ENCODE data around the gene TET2. TPM values are rescaled to one million over a fixed set of nuclear protein-coding genes. Genes with fewer than 3 reads are reported as not detected.

The TET2 gene
- total and polyA plus RNA-seq, 5 donors = 3.3 to 24.0 (median 21.7) TPM

DNA sequence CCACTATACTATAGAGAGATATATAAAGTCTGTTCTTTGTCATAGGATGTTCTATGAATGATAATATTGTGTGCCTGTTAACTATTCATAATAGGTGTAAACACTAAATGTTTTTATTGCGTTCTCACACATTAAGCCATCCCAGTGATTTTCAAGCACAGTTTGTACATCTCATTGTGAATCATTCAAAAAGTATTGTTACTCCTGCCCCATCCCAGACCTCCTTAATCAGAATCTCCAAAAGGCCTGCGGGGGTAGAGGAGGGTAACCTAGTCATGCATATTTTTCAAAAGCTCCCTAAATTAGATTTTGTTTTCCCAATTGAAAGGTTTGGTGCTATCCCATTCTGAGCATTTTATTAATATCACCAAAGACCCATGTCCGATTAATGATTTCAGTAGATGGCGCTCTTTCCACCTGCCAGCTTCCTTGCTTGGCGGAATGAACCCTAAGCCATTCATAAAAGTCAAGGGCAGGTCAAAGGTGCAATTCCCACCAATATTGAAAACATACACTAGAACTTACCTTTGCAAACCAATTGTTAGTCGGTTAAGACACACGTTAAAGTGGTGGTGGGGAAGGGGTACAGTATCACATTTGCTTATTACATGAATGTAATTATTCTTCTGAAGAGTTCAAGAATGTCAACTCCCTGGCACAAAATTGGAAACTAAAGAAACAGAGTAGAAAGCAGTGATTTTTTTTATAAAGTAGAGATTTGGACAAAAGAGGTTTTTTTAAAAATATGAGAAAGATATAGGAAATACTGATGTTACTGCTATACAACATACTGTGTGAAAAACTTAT, 5.8 kb upstream of the TET2 start:
- intact Hi-C loops (cut with DNase I) = loop anchor here in 3 of 4 donors (2.0 to 10.0 kb wide), 5 partner anchors 54 to 574 kb away; partner anchors contain the start of gene PPA2 (in 1 of the 3)
- peak; percentile 57 to 71 for ATAC-seq
- 22% methylated on average over 7 of the region's 7 CpGs for WGBS
- Histone ChIP-seq H3K27ac (ENCODE audit: low read length) (no peak overlapping the region), H3K4me1 (ENCODE audit: control insufficient read depth, insufficient read depth, low read length) (peaks cover under 1% of the 10 kb centered on the region), H3K4me3 (ENCODE audit: low read length) (no peak overlapping the region), H3K27me3 (ENCODE audit: control insufficient read depth, insufficient read depth) (no peaks in the 10 kb centered on the region), H3K9me3 (ENCODE audit: control insufficient read depth, low read length) (no peaks in the 10 kb centered on the region)
- no peak for DNase-seq

DNA sequence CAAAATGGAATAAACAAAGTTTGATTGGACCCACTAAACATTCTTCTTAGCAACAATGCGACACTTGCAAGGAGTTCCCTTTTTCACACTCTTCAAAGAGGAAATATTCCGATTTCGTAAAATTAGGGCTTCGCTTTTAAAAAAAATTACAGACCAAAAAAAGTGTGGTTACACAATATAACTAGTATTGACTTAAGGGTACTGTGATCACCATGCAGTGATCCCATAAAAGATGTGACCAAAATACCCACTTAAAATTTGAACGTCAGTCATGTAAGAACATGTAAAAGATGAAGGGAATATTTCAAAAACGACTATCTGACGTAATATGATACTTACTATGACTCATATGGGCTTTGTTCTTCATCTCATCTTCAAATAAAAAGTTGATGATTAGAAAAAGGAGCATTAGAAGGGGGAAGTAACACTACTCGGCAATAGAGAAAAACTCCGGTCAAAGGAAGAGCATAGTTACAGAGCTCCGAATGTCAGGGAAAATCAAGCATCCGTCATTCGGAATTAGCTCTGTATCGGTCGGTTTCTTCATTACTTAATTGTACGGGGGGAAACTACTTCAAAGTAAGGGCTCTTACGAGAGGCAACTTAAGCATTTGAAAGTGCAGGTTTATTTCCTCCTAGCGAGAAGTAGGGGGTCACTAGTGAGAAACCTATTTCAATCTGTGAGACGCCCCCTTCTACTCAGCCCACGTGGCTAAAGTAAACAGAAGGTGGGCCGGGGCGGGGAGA, 1.3 kb upstream of the TET2 start:
- H3K9me3 ChIP-seq (ENCODE audit: control insufficient read depth, low read length) = no peaks in the 10 kb centered on the region
- H3K27ac ChIP-seq (ENCODE audit: low read length) = peak overlapping the region; percentile 13
- H3K27me3 ChIP-seq (ENCODE audit: control insufficient read depth, insufficient read depth) = no peaks in the 10 kb centered on the region
- no peak for DNase-seq
- no peaks in the 10 kb centered on the region for H3K4me1 ChIP-seq (ENCODE audit: control insufficient read depth, insufficient read depth, low read length)
- H3K4me3 ChIP-seq (ENCODE audit: low read length) = peak overlapping the region; percentile 99
- intact Hi-C loops (cut with DNase I) = loop anchor here in 3 of 4 donors (5.0 to 10.0 kb wide), 5 partner anchors 49 to 569 kb away; partner anchors contain the start of gene PPA2 (in 2 of the 3)
- peak in 1 of 2 donors; percentile 2 for ATAC-seq
- WGBS = 29% methylated on average over 21 of the region's 21 CpGs

GRCh38 chr4:105145903-105146275, 787 bp upstream of the TET2 start:
- peak; percentile 15 to 37 for ATAC-seq
- Histone ChIP-seq H3K4me3 (ENCODE audit: low read length) (peak overlapping the region; percentile 99), H3K27ac (ENCODE audit: low read length) (peak overlapping the region; percentile 65), H3K27me3 (ENCODE audit: control insufficient read depth, insufficient read depth) (no peaks in the 10 kb centered on the region), H3K9me3 (ENCODE audit: control insufficient read depth, low read length) (no peaks in the 10 kb centered on the region), H3K4me1 (ENCODE audit: control insufficient read depth, insufficient read depth, low read length) (no peaks in the 10 kb centered on the region)
- intact Hi-C loops (cut with DNase I) = loop anchor here in 3 of 4 donors (5.0 to 10.0 kb wide), 5 partner anchors 49 to 569 kb away; partner anchors contain the start of gene PPA2 (in 2 of the 3)
- DNase-seq = peak in 1 of 3 donors; percentile 65
- WGBS = under 1% methylated on average over 25 of the region's 25 CpGs

DNA sequence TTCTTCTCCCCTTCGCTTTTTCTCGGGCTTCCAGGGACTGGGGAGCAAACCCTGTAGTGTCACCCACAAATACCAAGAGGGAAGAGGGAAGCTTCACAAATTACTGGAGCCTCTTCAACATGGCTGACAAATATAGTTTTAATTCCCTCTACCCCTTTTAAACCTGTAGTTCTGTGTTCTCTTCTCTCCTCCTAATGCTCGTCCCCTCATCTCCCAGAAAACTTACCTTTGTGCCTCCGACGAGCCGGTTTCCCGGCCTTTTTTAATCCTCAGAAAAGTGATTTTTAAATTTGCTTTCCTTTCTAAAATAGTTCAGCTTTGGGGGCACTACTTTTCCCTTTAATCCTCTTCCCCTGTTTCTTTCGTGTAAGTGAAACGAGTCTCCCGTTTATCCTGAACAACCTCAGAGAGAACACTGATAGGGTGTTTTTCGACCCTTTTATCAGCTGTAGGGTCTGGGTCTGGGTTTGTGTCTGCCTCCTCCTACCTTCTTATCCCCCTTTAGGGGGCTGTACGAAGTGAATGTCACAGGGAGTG, 408 bp downstream of the TET2 start:
- H3K27ac ChIP-seq (ENCODE audit: low read length) = peak overlapping the region; percentile 96
- H3K27me3 ChIP-seq (ENCODE audit: control insufficient read depth, insufficient read depth) = no peaks in the 10 kb centered on the region
- no peaks in the 10 kb centered on the region for H3K9me3 ChIP-seq (ENCODE audit: control insufficient read depth, low read length)
- H3K4me3 ChIP-seq (ENCODE audit: low read length) = peak overlapping the region; percentile 99
- peak in 1 of 2 donors; percentile 13 for ATAC-seq
- intact Hi-C loops (cut with DNase I) = loop anchor here in 3 of 4 donors (5.0 to 10.0 kb wide), 5 partner anchors 48 to 568 kb away; partner anchors contain the start of gene PPA2 (in 2 of the 3)
- no peak for DNase-seq
- WGBS = under 1% methylated on average over 12 of the region's 12 CpGs
- peaks cover 2% of the 10 kb centered on the region for H3K4me1 ChIP-seq (ENCODE audit: control insufficient read depth, insufficient read depth, low read length)

DNA sequence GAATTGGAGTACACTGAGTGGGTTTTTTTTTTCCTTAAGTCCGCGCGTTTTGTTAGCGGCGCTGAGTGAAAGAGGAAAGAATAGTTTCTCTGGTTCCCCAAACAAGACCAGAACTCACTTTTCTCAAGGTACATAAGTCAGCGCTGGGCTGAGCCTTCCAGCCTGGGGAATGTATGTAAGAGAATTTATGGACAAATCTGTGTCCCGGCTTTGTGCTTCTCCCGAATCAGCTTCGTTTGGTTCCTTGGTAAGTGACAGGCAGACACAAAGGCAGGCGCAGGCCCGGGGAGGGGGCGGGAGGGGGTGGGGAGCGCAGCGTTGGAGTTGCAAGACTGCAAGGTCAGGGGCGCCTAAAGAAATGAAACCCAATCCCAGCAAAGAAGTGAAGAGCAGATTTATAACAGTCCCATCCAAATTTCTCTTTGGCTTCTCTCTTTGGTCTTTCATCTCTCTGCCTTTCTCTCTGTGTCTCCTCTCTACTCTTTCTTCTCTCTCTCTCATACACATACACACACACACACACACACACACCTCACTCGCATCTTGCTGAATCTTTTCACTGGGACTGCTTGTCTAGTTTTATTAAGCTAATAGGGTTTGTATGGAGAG, 981 bp downstream of the TET2 start:
- peak in 2 of 3 donors; percentile 56 to 60 for DNase-seq
- WGBS = 1% methylated on average over 16 of the region's 16 CpGs
- H3K4me1 ChIP-seq (ENCODE audit: control insufficient read depth, insufficient read depth, low read length) = peaks cover 2% of the 10 kb centered on the region
- H3K4me3 ChIP-seq (ENCODE audit: low read length) = peak overlapping the region; percentile 99
- intact Hi-C loops (cut with DNase I) = loop anchor here in 3 of 4 donors (5.0 to 10.0 kb wide), 5 partner anchors 47 to 567 kb away; partner anchors contain the start of gene PPA2 (in 2 of the 3)
- peak overlapping the region; percentile 96 for H3K27ac ChIP-seq (ENCODE audit: low read length)
- no peaks in the 10 kb centered on the region for H3K9me3 ChIP-seq (ENCODE audit: control insufficient read depth, low read length)
- no peaks in the 10 kb centered on the region for H3K27me3 ChIP-seq (ENCODE audit: control insufficient read depth, insufficient read depth)
- ATAC-seq = peak; percentile 1 to 38

DNA sequence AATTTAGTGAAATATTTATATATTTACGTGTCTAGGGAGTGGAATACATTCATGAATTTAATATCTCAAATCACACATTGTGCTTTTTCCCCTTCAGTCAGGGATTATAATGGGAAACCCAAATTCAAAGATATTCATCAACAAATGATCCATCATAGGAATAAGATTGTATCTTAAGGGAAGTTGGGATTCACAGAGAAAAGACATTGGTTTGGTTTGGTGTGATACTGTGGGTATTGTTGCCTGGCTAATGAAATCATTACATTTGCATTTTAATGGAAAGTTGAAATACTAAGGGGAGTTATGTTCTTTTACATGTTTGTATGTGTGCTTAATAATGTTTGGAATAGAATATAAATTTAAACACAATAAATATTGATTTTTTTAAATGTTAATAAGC, 1.7 kb downstream of the TET2 start:
- H3K4me1 ChIP-seq (ENCODE audit: control insufficient read depth, insufficient read depth, low read length) = peaks cover 2% of the 10 kb centered on the region
- H3K4me3 ChIP-seq (ENCODE audit: low read length) = peak overlapping the region; percentile 99
- no peak overlapping the region for H3K27ac ChIP-seq (ENCODE audit: low read length)
- no peaks in the 10 kb centered on the region for H3K9me3 ChIP-seq (ENCODE audit: control insufficient read depth, low read length)
- DNase-seq = no peak
- no peaks in the 10 kb centered on the region for H3K27me3 ChIP-seq (ENCODE audit: control insufficient read depth, insufficient read depth)
- 21% methylated on average over 1 of the region's 1 CpG for WGBS
- intact Hi-C loops (cut with DNase I) = loop anchor here in 3 of 4 donors (5.0 to 10.0 kb wide), 5 partner anchors 46 to 566 kb away; partner anchors contain the start of gene PPA2 (in 2 of the 3)
- no peak for ATAC-seq

DNA sequence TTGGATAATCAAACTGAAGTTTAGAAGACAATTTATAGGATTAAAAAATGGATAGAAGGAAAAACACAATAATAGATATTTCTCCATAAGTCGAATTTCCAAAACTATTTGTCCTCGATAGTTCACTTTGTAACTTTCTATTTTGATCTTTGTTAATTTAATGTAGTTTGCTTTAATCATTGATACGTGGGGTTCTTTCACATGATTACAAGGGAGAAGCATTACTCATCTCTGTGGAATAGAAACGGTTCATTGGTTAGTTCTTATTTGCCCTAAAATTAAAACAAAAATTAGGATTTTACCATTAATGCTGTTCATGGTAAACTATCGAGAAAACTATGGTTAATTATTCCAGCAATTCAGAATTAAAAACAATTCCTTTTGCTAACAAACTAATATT, 2.1 kb downstream of the TET2 start:
- peaks cover 2% of the 10 kb centered on the region for H3K4me1 ChIP-seq (ENCODE audit: control insufficient read depth, insufficient read depth, low read length)
- intact Hi-C loops (cut with DNase I) = loop anchor here in 3 of 4 donors (5.0 to 10.0 kb wide), 5 partner anchors 46 to 566 kb away; partner anchors contain the start of gene PPA2 (in 2 of the 3)
- WGBS = 46% methylated on average over 5 of the region's 5 CpGs
- ATAC-seq = no peak
- H3K27ac ChIP-seq (ENCODE audit: low read length) = no peak overlapping the region
- peak overlapping the region; percentile 28 for H3K4me3 ChIP-seq (ENCODE audit: low read length)
- H3K9me3 ChIP-seq (ENCODE audit: control insufficient read depth, low read length) = no peaks in the 10 kb centered on the region
- H3K27me3 ChIP-seq (ENCODE audit: control insufficient read depth, insufficient read depth) = no peaks in the 10 kb centered on the region
- no peak for DNase-seq

GRCh38 chr4:105149771-105150170, 3.1 kb downstream of the TET2 start:
- WGBS = 49% methylated on average over 1 of the region's 1 CpG
- no peak for DNase-seq
- no peak overlapping the region for H3K27ac ChIP-seq (ENCODE audit: low read length)

DNA sequence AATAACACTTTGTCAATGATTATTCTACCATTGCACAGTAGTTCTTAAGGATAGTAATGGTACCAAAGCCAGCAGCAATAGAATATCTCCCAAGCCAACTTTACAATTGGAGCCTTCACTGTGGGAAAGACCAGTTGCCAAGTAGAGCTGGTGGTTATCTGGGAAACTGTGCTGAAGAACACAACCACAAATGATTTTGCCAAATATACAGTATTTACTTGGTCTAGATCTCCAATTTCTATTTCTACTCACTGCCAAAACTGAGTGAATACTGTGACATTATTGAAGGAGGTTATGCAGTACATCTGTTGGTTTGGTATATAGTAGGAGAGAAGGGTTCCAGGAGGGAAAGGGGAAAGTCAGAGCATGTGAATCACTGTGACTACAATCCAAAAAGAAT, 3.8 kb downstream of the TET2 start:
- intact Hi-C loops (cut with DNase I) = loop anchor here in 1 of 4 donors (5.0 kb wide), 1 partner anchor 37 kb away; no protein-coding TSS in a partner anchor
- H3K4me1 ChIP-seq (ENCODE audit: control insufficient read depth, insufficient read depth, low read length) = peaks cover 3% of the 10 kb centered on the region
- no peak for ATAC-seq

More at GRCh38 chr4:105149771-105150170, 3.1 kb downstream of the TET2 start:
- Histone ChIP-seq H3K4me1 (ENCODE audit: control insufficient read depth, insufficient read depth, low read length) (peaks cover 2% of the 10 kb centered on the region), H3K4me3 (ENCODE audit: low read length) (peak overlapping the region; percentile 14), H3K9me3 (ENCODE audit: control insufficient read depth, low read length) (no peaks in the 10 kb centered on the region), H3K27me3 (ENCODE audit: control insufficient read depth, insufficient read depth) (no peaks in the 10 kb centered on the region)
- ATAC-seq = no peak
- intact Hi-C loops (cut with DNase I) = loop anchor here in 3 of 4 donors (5.0 to 10.0 kb wide), 6 partner anchors 38 to 565 kb away; partner anchors contain the start of gene PPA2 (in 2 of the 3)

GRCh38 chr4:105153749-105154148, 7.1 kb downstream of the TET2 start:
- Histone ChIP-seq H3K4me3 (ENCODE audit: low read length) (no peak overlapping the region), H3K27ac (ENCODE audit: low read length) (no peak overlapping the region), H3K9me3 (ENCODE audit: control insufficient read depth, low read length) (no peaks in the 10 kb centered on the region), H3K4me1 (ENCODE audit: control insufficient read depth, insufficient read depth, low read length) (peaks cover 4% of the 10 kb centered on the region), H3K27me3 (ENCODE audit: control insufficient read depth, insufficient read depth) (no peaks in the 10 kb centered on the region)
- ATAC-seq (no peak), DNase-seq (no peak)
- intact Hi-C loops (cut with DNase I) = loop anchor here in 1 of 4 donors (5.0 kb wide), 1 partner anchor 34 kb away; no protein-coding TSS in a partner anchor
- 93% methylated on average over 1 of the region's 1 CpG for WGBS

More for the DNA sequence above, 3.8 kb downstream of the TET2 start:
- H3K27ac ChIP-seq (ENCODE audit: low read length) = no peak overlapping the region
- H3K4me3 ChIP-seq (ENCODE audit: low read length) = no peak overlapping the region
- no peaks in the 10 kb centered on the region for H3K27me3 ChIP-seq (ENCODE audit: control insufficient read depth, insufficient read depth)
- no peaks in the 10 kb centered on the region for H3K9me3 ChIP-seq (ENCODE audit: control insufficient read depth, low read length)
- DNase-seq = no peak
